RWPE1 (cell line): ENCODE measurements around the gene SOCS7.

ENCODE experiments used
- CTCF ChIA-PET: fragments of 350-600 bp; sonication (Branson Sonifier 250); formaldehyde crosslinking; extraction: SDS; loops from one replicate; lab custom pipeline; 2021; lab: Yijun Ruan, JAX
- POLR2A ChIA-PET: fragments of 400-600 bp; formaldehyde crosslinking; extraction: SDS; loops from one replicate; lab custom pipeline; 2020; ENCODE audit warnings: antibody characterized with exemption; ENCODE audit not compliant: low non-redundant PET; lab: Yijun Ruan, JAX
- DNase-seq: peaks from one replicate; pipeline ENCODE4 v3.0.0; 2012; ENCODE audit warnings: low spot score
- H3K27ac ChIP-seq: fragments of 450-650 bp; 2 replicates; pipeline ENCODE4 v1.5.1; 2017
- CTCF ChIP-seq: fragments of 450-650 bp; conservative IDR thresholded peaks from 2 replicates; pipeline ENCODE4 v1.5.1; 2017; ENCODE audit warnings: low read depth, mild to moderate bottlenecking

Gene SOCS7

DNA sequence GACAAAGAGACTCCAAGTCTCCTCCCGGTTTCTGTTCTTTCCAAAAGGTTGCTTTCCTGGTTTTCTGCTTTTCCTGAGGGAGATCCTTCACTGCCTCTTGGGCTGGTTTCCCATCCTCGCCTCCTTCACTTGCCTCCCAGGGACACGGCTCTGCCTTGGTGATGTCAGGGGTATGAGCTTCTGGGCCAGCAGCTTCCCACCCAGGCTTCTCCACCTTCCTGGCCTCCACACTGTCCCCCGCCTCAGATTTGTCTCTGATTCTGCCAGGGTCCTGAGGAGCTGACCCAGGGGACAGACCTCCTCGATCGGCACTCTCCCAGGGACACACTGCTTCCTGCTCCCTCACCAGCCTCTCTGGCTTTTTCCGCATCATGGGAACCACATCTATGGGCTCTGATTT is 22.4 kb upstream of the SOCS7 start:
- no peak for DNase-seq
- no peak for TF ChIP-seq CTCF
- CTCF ChIA-PET: no interaction called here
- H3K27ac ChIP-seq: no peak overlapping the region
- POLR2A ChIA-PET: no interaction called here

DNA sequence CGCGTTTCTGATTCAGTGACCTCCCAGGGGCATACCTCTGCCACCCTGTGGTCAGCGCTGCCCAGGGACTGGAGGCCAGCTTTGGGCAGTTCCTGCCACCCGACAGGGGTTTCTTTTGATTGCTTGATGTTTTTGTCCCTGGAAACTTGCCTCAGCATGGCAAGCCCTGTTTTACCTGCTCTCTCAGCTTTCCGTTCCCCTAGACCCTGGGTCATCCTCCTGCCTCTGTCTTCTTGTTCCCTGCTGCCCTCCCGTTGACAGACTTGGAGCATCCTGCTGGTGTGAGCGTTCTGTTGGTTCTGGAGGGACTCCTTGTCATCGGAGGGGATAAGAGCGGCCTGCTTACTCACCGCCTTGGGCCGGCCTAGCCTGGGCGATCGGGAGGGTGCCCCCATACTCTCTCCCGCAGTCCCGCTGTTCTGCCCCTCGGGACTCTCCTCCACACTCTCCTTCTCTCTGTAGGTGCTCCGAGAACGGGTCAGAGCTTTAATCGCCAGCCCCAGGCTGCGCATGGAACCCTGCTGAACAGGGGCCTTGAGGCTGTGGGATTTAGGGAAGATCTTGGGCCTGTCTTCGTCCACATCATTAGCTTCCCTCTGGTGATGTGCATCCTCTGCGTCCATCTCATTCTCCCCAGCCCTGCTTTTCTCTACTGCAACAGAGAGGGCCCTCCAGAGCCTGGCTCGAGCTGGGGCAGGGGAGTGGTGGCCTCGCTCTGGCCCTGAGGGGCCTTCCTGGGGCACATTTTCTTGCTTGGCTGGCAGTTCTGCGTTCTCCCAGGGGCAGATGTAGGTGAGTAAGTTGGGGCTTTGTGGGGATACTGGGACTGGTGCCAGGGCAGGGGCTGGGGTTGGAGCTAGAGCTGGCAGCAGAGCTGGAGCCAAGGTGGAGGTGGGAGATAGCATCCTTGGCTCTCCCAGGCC is 21.6 kb upstream of the SOCS7 start:
- ChIA-PET POLR2A (no interaction called here), CTCF (no interaction called here)
- no peak for TF ChIP-seq CTCF
- no peak for DNase-seq
- no peak overlapping the region for H3K27ac ChIP-seq

- no peak for TF ChIP-seq CTCF
- ChIA-PET CTCF (interaction anchor here (1.2 kb wide), 1 partner anchor 18 kb away, joined by 3 read pairs; no protein-coding TSS in a partner anchor), POLR2A (interaction anchor here (0.6 kb wide), 1 partner anchor 532 kb away, joined by 4 read pairs; no protein-coding TSS in a partner anchor)
- DNase-seq: no peak
- H3K27ac ChIP-seq: no peak overlapping the region
Measured at GRCh38 chr17:38330941-38331411, 20.7 kb upstream of the SOCS7 start.

GRCh38 chr17:38332735-38333134 is 18.9 kb upstream of the SOCS7 start:
- POLR2A ChIA-PET: no interaction called here
- DNase-seq: no peak
- CTCF ChIA-PET: interaction anchor here (0.6 to 1.2 kb wide), 3 partner anchors 8 to 70 kb away, joined by 3 to 5 read pairs (median 3); no protein-coding TSS in a partner anchor
- TF ChIP-seq CTCF: no peak
- no peak overlapping the region for H3K27ac ChIP-seq

GRCh38 chr17:38333635-38334295 is 17.9 kb upstream of the SOCS7 start:
- ChIA-PET POLR2A (no interaction called here), CTCF (interaction anchor here (0.5 to 1.2 kb wide), 10 partner anchors 8 to 529 kb away, joined by 3 to 5 read pairs (median 4); no protein-coding TSS in a partner anchor)
- no peak overlapping the region for H3K27ac ChIP-seq
- peak; percentile 60 for TF ChIP-seq CTCF
- DNase-seq: no peak
